ENCODE results near the gene PARM1.

PARM1 gene

DNA sequence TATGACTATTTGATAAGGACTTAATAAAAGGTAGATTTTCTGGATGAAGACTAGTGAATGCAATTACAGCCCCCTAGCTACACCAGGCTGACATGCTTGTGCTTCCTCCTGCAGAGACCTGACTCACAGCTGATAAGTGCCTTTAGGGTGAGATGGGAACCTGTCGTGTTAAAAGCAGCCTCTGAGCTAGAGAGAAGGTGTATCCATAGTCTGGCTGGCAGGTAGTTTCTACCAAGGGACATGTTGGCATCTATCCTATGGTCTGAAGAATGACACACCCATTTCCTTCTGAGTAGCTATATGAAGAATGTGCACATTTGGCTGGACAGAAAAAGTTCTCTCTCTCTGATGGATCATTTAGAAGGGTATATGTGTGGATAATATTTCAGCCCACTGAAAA, 64.1 kb downstream of the PARM1 start:
- no peak for DNase-seq

DNA sequence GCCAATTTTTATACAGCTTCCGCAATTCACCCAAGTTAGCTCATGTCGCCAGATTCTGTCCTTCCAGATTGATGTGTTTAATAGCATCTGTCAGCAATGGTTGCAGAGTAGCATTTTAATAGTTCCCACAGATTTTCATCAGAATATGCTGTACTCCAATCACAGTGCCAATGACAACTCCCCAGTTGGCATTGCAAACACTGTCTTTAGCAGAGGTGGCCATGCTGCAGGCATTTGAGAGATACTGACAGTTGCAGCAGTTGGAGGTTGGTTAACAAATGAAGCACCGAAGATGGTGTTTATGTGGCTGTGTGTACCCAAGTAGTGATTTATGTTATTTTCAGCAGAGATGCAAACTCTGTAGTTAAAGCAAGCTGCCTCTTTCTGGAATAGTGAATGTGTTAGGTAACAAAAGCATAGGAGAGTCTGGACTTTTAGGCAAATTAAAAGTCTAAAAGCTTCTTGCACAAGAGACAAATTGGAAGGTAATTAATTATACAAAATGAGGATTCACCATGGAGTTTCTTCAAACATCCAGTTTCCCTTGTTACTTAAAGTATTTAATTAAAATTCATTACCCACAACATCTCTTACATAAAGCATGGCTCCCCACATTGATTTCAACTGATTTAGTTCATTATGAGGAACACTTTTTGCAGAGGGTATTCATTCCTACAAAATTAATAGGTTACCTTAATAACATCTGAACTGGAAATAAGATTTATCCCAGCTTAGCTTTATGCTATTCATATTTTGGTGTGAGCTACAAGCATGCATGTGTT, 65.2 kb downstream of the PARM1 start:
- DNase-seq, result no peak

DNA sequence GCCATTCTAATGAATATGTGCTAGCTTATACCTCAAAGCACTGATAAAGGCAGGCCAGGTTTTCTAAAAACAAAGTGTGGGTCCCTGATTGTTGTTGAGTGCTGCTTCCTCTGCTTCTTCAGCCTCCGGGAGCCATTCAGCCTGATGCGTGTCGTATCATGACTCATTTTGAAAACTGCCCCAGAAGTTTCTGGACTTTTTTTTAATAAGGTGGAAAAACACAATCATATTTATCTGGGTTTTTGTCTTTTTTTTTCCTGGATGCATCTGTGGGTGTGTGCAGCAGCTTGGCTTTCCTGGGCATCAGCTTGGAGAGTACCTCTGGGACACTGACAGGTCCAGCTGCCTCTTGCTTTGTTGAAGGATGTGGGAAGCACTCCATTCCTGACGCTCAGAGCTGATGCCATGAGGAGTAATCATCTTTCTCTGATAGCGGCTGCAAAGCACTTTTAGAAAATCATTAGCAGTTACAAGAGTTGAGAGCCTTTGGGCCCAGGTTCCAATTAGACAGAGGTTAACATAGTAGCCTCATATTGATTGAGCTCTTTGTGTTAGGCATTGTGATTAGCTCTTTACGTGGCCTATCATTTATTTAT, 66.9 kb downstream of the PARM1 start:
- DNase-seq, result no peak

DNA sequence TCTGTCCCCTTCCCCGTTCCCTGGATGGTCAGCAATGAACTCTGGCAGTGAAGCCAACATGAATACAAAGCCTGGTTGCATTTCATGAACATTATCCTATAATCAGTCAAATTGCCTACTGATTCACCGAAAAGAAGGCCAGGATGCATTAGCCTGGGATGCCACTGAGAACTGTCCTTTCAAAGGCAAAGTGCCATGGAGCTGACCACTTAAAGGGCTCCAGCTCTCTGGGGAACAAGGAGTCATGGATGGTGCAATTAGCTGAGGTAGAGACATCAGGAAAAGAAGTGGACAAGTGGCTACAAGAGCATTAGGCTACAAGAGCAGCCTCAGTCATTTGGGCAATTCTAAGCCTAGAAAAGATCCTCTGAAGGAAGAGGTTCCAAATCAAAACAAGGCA, 69.0 kb downstream of the PARM1 start:
- DNase-seq, result no peak

DNA sequence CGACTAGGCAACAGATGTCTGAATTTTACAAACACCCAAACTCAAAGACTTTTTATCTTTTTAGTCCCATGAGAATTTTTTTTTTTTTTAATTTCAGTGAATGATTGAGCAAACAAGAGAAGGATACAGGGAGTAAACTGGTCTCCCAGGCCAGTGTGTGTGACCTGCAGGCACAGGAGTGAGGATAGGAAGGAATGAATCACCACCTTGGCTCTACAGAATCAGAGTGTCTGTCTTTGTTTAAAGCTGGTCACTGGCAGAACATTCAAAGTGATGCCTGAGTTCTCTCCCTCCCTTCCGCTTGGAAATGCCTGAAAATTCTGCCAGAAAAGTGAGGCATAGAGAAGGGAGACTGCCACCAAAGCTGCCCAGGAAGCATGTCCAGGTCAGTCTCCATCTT, 69.5 kb downstream of the PARM1 start:
- DNase-seq, result no peak

DNA sequence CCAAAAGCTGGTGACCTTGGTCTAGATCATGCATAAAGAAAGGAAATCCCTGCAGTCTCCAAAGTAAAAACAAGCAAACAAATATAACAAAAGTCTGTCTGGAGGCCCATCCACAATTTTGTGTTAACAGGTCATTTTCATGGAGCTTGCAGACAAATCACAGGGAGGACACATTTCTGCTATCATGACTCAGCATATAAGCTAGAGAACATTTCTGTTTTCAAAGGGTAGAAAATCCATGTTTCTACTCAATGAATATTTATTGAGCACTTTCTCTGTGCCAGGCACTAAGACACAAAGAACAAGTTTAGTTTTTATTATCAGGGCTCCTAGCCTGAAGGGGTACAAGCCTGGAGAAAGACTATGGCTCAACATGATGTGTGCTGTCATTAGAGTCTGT, 71.1 kb downstream of the PARM1 start:
- no peak for DNase-seq

DNA sequence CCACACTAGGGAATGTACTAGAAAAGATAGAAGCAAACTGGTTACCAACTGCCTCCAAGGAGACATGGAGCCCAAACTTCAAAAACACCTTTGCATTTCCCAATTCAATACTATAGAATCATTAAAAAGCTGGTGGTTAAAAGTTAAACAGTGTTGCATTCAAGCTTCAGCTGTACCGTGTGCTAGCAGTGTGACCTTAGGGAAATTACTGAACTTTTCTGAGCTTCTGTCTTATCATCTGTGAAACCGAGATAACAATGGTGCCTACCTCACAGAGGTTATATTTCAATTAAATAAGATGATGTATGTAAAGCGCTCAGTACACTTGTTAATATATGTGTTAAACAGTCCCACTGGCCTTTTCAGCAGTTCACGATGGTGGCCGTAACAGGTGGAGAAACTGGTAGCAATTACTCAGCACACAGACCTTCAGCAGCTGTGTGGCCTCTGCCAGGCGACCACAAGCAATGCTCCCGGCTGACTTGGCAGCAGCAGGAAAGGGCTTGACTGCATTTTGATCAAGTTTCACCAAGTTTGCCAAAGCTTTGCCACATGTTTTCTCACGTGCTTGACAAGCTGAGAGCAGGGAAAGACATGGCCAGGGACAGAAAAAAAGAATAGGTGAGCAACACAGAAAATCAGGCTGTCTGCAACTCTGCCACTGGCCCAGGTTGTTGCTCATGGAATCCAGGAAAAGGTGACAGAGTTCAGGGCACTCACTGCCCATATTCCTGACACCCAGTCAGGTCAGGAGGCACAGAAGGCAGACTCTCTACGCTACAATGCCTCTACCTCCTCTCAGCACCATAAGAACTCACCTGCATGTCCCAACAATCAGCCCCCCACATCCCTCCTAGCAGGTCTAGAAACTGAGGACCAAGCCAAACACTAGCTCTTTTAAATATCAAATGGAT, 72.1 kb downstream of the PARM1 start:
- DNase-seq, result no peak

DNA sequence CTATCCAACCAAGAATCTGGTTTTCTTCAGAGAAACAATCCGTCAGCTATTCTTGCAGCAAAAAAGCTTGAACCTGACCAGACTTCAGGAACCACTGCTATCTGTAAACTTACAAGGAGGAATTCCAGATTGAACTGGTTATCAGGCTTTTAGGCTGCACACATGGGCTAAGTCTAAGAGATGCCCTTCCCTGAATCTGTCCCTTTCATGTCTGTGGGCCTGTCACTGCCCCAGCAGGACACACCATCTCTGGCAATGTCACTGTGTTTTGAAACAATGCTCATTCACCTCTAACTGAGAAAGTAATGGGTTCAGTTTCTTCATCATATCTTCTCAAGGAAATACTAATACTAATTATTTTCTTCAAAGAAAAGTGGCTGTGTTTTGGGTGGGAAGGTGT, 72.8 kb downstream of the PARM1 start:
- no peak for DNase-seq

DNA sequence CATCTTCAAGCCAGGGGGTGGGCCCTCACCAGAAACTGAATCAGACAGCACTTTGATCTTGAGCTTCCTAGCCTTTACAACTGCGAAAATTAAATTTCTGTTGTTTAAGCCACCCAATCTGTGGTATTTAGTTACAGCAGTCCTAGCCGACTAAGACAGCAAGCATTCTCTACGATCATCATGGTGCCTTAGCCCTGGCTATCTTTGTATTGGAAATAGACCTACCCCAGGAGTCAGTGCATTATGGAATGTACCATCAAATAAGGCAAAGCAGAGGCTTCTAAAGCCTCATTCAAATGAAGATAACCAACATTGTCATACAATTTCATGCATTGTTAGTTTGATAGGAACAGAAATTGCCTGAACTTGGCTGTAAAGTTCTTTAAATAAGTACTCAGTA, 75.0 kb downstream of the PARM1 start:
- DNase-seq, result no peak

DNA sequence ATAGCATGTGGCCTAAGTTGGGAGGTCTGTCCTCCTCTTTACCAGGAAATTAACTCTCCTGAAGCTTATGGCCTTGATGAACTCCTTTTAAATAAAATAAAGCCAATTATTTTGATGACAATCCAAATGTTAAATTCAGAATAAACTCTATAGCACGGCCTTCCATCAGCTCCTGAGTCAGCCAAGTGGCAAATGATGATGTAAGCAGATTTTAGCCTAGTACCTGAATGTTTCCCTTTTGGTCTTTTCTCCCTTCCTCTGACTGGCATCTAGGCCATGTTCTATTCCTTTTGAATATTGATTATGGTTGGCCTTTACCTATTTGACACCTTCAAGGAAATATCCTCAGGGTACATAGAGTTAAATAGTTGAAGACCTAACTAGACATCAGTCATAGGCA, 76.2 kb downstream of the PARM1 start:
- DNase-seq, result no peak

DNA sequence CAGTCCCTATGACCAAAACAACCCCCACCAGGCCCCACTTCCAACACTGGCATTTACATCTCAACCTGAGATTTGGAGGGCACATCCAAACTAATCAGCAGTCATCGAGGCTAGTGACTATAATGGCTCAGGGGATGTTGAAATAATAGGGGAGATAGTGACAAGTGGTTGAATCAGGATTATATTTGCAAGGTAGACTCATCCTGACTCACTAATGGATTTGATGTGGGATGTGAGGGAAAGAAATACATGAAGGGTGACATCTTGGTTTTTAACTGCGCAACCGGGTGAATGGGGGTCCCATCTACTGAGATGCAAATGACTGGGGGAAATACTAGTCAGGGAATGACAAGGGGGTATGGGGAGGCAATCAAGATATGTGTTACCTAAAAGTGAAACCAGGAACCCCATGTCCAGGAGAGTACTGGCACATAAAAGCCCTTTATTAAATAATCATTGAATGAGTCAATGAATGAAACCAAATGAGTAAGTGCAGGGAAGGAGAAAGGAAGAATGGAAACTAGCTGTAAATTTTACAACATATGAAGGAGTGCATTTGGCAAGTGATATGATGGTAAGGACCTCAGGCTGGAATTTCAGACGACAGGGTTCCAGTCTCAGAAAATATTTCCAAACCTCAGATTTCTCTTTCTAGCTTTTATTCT, 78.3 kb downstream of the PARM1 start:
- no peak for DNase-seq

DNA sequence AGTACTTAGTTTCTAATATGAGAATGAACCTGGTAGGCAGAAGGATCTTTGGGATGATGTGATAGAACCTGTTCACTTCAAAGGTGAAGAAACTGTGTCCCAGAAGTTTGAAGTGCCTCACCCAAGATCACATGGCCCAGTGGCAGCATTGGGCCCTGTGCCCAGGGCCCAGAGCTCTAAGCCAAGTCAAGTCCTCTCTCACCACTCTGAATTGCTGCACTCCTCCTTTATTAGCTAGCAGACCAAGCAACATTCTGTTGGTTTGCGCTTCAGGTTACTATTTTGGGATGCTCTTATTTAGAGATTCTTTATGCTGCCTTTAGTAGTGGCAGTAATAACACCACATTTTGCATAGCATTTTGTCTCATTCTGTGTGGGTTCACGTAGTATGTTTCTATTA, 82.7 kb downstream of the PARM1 start:
- DNase-seq, result no peak

DNA sequence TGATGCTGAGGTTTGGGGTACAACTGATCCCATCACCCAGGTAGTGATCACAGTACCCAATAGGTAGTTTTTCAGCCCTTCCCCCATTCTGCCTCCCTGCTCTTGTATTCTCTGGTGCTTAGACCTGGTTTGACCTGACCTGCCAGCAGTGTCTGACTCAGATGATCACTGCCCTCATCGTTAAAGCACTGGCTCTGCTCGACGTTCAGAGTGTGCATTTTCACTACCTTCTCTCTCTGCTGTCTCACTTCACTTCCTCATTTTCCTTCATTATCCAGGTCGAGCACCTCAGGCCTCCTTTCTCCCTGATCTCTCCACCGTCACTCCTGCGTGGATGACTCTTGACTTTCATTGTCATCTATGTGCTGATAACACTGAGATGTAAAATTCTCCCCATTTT, 83.6 kb downstream of the PARM1 start:
- DNase-seq, result no peak

DNA sequence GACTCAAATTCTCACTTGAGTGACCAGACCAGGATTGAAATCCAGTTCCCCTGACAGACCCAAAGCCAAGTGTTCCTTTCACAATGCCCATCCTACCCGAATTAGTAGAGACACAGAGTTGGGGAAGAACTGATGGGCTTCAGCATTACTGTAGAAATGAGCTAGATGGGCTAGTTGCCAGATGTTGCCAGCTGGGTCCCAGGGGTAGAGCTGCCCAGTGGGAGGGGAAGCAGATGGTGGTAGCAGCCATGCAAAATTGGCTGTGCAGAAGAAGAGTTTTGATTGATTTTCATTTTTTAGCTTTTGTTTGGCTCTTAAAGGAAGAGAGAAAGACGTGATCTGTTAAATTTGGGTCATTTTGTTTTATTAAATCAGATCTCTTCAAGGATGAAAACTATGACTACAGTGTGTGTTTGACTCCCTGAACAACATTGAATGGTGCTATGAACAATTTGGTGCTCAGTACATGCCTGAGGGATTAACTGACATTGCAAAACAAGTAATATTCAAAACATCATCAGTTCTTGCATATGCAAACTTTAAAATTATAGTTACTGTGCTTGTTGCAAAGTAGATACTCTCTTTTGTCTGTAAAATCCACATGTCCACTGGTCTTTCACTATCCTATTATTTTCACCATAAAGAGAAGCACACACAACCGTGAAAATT, 86.0 kb downstream of the PARM1 start:
- DNase-seq, result no peak

DNA sequence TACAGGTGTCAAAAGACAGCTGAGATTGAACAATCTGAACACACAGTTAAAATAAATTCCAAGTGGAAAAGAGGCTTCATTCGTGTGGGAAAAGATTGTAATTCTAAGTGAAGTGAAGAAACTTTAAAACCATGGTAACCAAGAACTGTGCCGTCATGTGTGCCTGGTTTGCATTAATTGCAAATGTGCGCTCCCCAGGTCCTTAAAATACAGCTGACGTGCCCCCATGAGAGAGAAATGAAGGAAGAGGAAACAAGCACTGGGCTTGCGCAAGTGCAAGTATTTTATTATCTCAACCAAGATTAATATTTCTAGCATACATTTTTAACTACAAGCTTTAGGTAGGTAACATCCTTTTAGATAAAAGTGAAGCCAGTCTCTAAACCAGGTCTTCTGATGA, 92.5 kb downstream of the PARM1 start:
- no peak for DNase-seq

DNA sequence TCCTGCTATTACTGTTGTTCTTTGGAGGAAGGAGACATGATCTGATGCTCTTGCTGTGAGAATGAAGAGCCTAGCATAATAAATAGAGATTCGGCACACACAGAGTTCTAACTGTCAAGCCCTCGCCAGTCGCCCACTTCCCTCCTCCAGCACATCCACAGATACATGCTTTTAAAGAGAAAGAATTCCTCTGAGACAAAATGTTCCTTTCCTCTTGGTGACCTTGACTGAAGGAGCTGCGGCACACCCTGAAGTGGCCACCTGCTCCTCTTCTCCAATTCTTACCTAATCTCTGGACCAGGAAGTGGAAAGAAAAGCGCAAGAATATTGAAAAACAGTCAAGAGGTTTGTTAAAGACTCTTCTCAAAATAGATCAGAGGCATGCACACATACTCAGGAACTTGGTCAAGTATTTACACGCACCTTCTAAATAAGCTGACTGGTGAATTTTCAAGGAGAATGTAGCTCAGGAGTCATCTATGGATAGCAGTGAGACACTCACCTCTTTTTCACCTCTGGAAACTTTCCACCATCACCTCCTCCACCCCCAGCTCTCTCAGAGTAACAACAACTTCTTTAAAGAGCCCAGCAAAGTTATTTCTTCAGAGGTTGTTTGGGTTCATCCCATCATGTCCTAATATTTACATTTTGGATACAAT, 95.4 kb downstream of the PARM1 start:
- DNase-seq, result no peak

DNA sequence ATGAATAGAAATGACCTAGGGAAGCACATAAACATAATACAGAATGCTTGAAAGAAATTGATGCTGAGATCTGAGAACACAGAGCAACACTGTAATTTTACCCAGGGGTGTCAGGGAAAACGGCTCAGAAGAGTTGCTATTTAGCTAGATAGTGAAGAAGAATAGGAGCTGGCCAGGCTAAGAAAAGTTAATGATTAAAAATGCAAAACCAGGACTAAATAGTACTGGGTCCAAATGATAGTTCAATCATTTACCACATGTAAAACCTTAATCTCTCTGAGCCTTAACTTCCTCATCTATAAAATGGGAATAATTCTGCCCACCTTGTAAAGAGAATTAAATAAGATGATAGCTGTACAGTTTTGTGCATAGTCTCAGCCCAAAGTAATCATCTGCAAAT, 97.1 kb downstream of the PARM1 start:
- DNase-seq, result no peak

DNA sequence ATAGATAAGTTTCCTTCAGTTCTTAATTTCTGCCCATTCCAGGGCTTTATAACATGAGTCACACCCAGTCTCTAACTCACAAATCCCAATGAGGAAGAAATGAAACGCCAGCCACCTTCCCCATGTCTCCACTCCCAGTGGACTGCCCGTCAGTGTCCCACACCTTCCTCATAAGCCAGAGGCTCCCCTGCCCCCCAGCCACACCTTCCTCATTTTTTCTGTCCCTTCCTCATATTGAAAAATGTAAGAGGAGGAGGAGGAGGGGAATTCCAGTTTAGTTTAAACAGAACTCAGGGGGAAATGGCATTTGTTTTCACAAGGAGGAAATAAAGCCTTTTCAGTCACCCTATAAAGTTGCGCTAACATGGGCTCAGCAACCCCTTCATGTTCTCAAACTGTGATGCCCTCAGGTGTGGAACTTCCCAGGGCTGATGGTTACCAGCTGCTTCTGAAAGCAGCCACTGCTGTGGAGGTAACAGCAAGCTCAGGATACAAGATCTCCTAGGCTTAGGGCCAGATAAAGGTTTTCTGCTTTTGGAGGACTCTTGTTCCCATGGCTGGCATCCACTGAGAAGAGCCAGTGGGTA, 97.8 kb downstream of the PARM1 start:
- no peak for DNase-seq

DNA sequence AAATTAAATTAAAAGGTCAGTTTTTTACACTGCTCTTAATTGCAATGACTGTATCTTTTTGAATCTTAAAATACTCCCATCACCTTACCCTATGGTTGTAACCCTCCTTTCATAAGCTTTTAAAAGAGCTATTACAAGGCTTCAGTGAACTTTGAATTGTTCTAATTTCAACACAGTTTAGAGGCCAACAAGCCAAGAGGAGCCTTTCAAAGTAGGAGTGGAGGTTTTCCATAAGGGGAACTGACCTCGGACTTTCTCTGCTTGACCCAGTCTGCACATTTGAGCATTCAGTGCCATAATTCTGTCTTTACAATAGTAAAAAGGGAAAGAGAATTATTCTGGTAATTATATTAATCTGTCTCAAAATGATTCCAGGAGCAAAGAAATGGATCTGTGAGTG, 98.9 kb downstream of the PARM1 start:
- no peak for DNase-seq

DNA sequence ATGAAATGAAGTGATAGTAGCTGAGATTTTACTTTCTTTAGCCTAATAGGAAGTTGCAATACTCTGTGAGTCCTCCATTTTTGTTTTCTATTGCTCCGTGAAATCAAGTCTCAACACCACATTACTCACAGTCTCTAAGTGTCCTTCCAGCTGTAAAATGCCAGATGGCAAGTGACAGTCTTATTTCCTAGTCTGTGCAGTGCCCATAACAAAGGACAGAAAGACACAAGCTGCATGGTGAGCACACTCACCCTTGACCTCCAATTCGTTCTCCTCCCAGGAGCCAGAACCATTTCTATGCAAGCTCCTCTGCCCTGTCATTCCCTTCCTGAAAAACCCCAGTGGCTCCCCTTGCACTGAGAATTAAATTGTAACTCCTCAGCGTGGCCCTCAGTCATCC, 101.6 kb downstream of the PARM1 start:
- no peak for DNase-seq

DNA sequence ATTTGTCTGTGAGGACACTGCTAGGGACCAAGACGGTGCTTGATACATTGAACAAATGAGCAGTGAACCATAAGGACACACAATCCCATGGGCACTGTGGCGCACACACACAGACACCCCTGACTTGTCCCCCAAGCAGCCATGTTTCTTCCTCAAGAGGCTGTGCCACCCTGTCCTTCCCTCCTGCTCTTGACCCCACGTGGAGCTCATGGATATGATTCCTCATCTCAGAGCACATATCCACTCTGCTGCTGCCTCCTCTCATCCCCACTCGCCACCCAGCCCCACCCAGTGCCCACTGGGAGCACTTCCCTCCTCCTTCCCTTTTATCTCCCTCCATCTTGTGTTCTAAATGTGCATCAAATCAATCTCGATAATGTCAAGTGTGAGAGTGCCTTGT, 102.4 kb downstream of the PARM1 start:
- DNase-seq, result no peak

Data from activated effector memory CD4-positive, alpha-beta T cell treated with anti-CD3 and anti-CD28 coated beads, Interleukin-2, amount 50 U/mL, for 16 hours (primary cell).